Endothelial cell (in vitro differentiated cells): ENCODE data around the gene A1BG. TPM values are rescaled to one million over a fixed set of nuclear protein-coding genes. Genes with fewer than 3 reads are reported as not detected.
A peak's percentile ranks its signal among the peaks of the same experiment; 100 is the strongest.

Source experiments
- DNase-seq: peaks from one replicate; pipeline ENCODE4 v3.0.0; 2021; ENCODE audit warnings: low spot score
- H3K27ac Mint-ChIP-seq: one replicate; pipeline ENCODE4 v1.8.0; 2021; ENCODE audit warnings: mixed read lengths, inconsistent platforms; ENCODE audit not compliant: unreplicated experiment
- H3K27me3 Mint-ChIP-seq: one replicate; pipeline ENCODE4 v1.8.0; 2021; ENCODE audit warnings: mild to moderate bottlenecking, moderate library complexity, mixed read lengths, inconsistent platforms; ENCODE audit not compliant: unreplicated experiment
- H3K36me3 Mint-ChIP-seq: one replicate; pipeline ENCODE4 v1.8.0; 2021; ENCODE audit warnings: mild to moderate bottlenecking, low read depth, mixed read lengths, inconsistent platforms; ENCODE audit not compliant: unreplicated experiment
- H3K4me1 Mint-ChIP-seq: one replicate; pipeline ENCODE4 v1.8.0; 2021; ENCODE audit warnings: mild to moderate bottlenecking, mixed read lengths, inconsistent platforms; ENCODE audit not compliant: unreplicated experiment
- H3K4me3 Mint-ChIP-seq: one replicate; pipeline ENCODE4 v1.8.0; 2021; ENCODE audit warnings: mild to moderate bottlenecking, mixed read lengths, inconsistent platforms; ENCODE audit not compliant: unreplicated experiment
- H3K9me3 Mint-ChIP-seq: one replicate; pipeline ENCODE4 v1.8.0; 2021; ENCODE audit warnings: mixed read lengths, inconsistent platforms; ENCODE audit not compliant: unreplicated experiment
- long read RNA-seq: library from polyadenylated mRNA; unstranded; transcript quantifications from one replicate; pipeline ENCODE4 v2.0.0, GENCODE V29; 2020; ENCODE audit not compliant: unreplicated experiment
- total RNA-seq: library from RNA; stranded (reverse); fragmentation: NEBNext Ultra II Directional; extraction: Animal tissue kit (Norgen Biotek cat#: 25700); gene quantifications from one replicate; pipeline ENCODE4 v1.2.1, GENCODE V29; 2021; ENCODE audit not compliant: unreplicated experiment
- TF ChIP-seq, protein P1 (sequence below): fragments of 200-600 bp; sonication (generic); IDR thresholded peaks from one replicate; pipeline ENCODE4 v1.5.0; 2021; ENCODE audit warnings: antibody characterized with exemption; ENCODE audit not compliant: unreplicated experiment

A1BG gene, protein sequence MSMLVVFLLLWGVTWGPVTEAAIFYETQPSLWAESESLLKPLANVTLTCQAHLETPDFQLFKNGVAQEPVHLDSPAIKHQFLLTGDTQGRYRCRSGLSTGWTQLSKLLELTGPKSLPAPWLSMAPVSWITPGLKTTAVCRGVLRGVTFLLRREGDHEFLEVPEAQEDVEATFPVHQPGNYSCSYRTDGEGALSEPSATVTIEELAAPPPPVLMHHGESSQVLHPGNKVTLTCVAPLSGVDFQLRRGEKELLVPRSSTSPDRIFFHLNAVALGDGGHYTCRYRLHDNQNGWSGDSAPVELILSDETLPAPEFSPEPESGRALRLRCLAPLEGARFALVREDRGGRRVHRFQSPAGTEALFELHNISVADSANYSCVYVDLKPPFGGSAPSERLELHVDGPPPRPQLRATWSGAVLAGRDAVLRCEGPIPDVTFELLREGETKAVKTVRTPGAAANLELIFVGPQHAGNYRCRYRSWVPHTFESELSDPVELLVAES
- 41.9 TPM for total RNA-seq
- long read RNA-seq, transcript A1BG-203 (2 exons, 2,134 nt) = major isoform, 18 of 18 reads
- long read RNA-seq, partial matches to known transcripts = 0 of 18 reads
- long read RNA-seq, other reads (novel, unspliced or antisense) = 0 of 18 reads

DNA sequence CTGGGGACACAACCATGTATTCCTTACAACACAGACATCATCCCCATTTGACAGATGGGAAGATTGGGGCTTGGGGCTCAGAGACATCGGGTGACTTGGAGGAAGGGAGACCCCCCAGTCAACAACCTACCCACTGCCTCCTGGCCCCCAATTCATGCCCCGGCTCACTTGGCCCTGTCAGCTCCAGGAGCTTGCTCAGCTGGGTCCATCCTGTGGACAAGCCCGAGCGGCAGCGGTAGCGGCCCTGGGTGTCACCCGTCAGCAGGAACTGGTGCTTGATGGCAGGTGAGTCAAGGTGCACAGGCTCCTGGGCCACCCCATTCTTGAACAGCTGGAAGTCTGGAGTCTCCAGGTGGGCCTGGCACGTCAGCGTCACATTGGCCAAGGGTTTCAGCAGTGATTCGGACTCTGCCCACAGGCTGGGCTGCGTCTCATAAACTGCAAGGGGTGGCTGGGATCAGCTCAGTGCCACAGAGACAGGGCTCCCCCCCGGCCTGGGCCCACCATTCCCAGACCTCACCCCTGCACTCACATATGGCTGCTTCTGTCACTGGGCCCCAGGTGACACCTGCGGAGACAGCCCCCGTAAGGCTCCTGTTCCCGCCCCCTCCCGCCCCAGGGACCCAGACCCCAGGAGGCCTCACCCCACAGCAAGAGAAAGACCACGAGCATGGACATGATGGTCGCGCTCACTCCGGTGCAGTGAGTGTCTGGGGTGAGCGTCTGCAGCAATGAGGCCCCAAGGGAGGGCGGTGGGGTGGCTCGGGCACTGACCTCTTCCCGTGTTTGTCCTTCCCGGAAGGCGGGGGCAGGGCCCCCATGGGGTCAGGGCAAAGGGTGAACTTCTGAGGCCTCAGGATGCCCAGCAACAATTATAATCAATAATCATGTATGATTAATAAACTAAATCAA is at the start of gene A1BG:
A1BG (minus strand) TSS at position 733 of the 912 bp plus-strand sequence; CDS start at position 678, 55 bp downstream.
- H3K36me3 Mint-ChIP-seq = peaks cover 12% of the 10 kb centered on the region
- H3K27me3 Mint-ChIP-seq = peaks cover 14% of the 10 kb centered on the region
- H3K4me3 Mint-ChIP-seq = peak within 1 kb of the TSS; percentile 34
- no peak for DNase-seq
- TF ChIP-seq, protein P1, sequence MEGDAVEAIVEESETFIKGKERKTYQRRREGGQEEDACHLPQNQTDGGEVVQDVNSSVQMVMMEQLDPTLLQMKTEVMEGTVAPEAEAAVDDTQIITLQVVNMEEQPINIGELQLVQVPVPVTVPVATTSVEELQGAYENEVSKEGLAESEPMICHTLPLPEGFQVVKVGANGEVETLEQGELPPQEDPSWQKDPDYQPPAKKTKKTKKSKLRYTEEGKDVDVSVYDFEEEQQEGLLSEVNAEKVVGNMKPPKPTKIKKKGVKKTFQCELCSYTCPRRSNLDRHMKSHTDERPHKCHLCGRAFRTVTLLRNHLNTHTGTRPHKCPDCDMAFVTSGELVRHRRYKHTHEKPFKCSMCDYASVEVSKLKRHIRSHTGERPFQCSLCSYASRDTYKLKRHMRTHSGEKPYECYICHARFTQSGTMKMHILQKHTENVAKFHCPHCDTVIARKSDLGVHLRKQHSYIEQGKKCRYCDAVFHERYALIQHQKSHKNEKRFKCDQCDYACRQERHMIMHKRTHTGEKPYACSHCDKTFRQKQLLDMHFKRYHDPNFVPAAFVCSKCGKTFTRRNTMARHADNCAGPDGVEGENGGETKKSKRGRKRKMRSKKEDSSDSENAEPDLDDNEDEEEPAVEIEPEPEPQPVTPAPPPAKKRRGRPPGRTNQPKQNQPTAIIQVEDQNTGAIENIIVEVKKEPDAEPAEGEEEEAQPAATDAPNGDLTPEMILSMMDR = no peak
- peaks cover 6% of the 10 kb centered on the region for H3K4me1 Mint-ChIP-seq
- H3K9me3 Mint-ChIP-seq = no peaks in the 10 kb centered on the region
- H3K27ac Mint-ChIP-seq = no peak within 1 kb of the TSS

DNA sequence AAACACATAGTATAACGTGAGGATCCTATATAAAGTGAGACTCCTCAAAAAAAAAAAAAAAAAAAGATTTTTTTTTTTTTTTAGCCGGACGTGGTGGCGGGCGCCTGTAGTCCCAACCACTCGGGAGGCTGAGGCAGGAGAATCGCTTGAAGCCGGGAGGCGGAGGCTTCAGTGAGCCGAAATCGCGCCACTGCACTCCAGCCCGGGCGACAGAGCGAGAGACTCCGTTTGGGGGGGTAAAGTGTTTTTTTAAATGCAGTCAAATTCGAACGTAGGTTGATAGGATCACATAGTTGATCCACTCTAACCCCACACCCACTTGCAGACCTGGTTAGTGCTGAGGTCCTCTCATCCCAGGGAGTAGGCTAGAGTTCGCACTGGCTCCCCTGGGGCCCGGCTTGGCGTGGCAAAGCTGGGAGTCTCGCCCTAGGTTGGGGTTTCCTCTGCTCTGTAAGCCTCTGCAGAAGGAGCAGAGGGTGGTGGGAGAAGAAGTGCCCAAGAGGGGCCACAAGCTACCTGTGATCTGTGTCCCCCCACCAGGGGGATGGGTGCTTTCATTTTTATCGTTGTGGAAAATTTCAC is 48.6 kb upstream of the A1BG start:
- Mint-ChIP-seq H3K4me1 (peaks cover 4% of the 10 kb centered on the region), H3K36me3 (peaks cover 5% of the 10 kb centered on the region), H3K9me3 (no peaks in the 10 kb centered on the region), H3K27me3 (peaks cover 6% of the 10 kb centered on the region), H3K27ac (no peak overlapping the region), H3K4me3 (peak overlapping the region; percentile 37)
- TF ChIP-seq, protein P1 = no peak
- DNase-seq = no peak

DNA sequence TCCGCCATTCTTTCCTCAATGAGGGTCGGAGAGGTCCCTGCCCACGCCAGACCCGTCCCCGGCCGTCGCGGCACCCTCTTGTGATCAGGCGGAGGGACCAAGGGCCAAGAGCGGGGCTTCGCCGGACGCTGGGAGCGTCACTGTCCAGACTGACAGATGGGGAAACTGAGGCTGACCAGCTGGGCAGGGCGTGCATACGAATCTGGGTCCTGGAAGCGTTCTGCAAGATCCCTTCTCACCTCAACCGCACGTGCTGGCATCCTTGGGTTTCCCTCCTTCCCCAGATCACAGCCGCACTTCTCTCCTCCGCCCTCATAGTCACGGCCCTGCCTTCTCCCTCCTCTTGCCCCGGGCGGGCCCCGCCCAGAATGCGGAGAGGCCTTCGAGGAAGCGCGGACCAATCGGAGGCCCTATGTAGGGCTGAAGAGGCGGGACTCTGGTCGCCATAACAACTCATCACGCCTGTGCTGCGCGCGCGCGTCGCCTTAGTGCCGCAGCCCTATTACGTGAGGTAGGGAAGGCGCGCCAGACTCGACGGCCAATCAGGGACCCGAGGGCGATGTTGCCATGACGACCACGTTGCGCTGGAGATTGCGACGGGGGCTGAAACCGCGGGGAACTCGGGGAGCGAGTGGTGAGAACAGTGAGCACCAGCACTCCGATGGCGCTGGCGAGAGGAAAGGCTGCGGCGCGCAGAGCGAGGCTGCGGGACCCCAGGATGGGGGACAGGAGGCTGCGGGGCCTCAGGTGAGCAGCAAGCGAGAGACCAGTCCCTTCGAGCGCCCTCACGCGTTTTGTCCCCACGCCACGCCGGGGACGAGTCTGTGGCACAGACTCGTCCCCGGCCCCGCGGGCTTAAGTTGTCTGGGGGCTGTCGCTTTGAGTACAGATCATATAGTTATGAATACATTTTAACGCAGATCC is 47.9 kb upstream of the A1BG start:
- peaks cover 4% of the 10 kb centered on the region for H3K4me1 Mint-ChIP-seq
- peak overlapping the region; percentile 92 for H3K4me3 Mint-ChIP-seq
- peak overlapping the region; percentile 85 for H3K27ac Mint-ChIP-seq
- peak; percentile 98 for DNase-seq
- peaks cover 6% of the 10 kb centered on the region for H3K27me3 Mint-ChIP-seq
- no peaks in the 10 kb centered on the region for H3K36me3 Mint-ChIP-seq
- H3K9me3 Mint-ChIP-seq = no peaks in the 10 kb centered on the region
- TF ChIP-seq, protein P1 = no peak

DNA sequence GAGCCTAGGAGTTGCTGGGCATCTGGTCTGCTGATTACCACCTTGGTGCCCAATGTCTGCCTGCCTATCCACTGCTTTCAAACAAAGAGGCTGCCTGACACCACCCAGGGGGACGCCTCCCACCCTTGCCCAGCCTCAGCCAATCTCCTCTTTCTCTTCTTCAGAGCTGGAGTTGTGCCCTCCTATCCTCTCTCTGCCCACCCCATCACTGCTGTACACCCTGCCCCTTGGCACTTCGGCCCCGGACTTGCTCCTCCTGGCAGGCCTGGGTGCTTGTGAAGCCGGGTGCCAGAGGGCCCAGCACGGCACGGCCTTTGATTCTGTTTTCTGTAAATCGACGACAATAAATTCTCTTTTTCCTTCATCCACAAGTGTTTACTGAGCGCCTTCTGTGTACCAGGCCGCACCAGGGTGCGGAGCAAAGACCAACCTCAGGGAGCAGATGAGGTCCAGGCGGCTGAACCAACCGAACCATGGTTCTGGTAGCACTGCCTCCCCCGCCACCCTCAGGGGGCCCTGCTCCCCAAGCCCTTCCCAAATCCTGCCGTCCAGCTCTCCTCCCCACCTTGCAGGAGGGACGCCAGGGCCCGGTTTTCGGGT is 47.1 kb upstream of the A1BG start:
- Mint-ChIP-seq H3K27me3 (peaks cover 6% of the 10 kb centered on the region), H3K27ac (no peak overlapping the region), H3K36me3 (no peaks in the 10 kb centered on the region), H3K4me1 (peaks cover 4% of the 10 kb centered on the region), H3K9me3 (no peaks in the 10 kb centered on the region), H3K4me3 (peak overlapping the region; percentile 92)
- no peak for DNase-seq
- TF ChIP-seq, protein P1 = no peak
